Activated naive CD8-positive, alpha-beta T cell (primary cell): ENCODE data around the gene VPS13D.

Experiments used
- H3K27ac Mint-ChIP-seq: one replicate; pipeline ENCODE4 v1.8.0; 2021; ENCODE audit warnings: mixed read lengths
- H3K27me3 Mint-ChIP-seq: one replicate; pipeline ENCODE4 v1.8.0; 2021; ENCODE audit warnings: mixed read lengths
- H3K36me3 Mint-ChIP-seq: one replicate; pipeline ENCODE4 v1.8.0; 2021; ENCODE audit warnings: mixed read lengths
- H3K4me1 Mint-ChIP-seq: one replicate; pipeline ENCODE4 v1.8.0; 2021; ENCODE audit warnings: low read depth, mixed read lengths
- H3K4me3 Mint-ChIP-seq: one replicate; pipeline ENCODE4 v1.8.0; 2021; ENCODE audit warnings: mild to moderate bottlenecking, mixed read lengths
- H3K9me3 Mint-ChIP-seq: one replicate; pipeline ENCODE4 v1.8.0; 2021; ENCODE audit warnings: low read depth, mixed read lengths

The VPS13D gene

GRCh38 chr1:12339811-12340543 lies 110.1 kb downstream of the VPS13D start:
- Mint-ChIP-seq H3K4me1 (peaks cover 48% of the 10 kb centered on the region), H3K36me3 (peaks cover 21% of the 10 kb centered on the region), H3K9me3 (no peaks in the 10 kb centered on the region), H3K27me3 (no peaks in the 10 kb centered on the region), H3K4me3 (no peak overlapping the region), H3K27ac (no peak overlapping the region)

GRCh38 chr1:12340544-12340930 lies 110.7 kb downstream of the VPS13D start:
- Mint-ChIP-seq H3K4me1 (peaks cover 53% of the 10 kb centered on the region), H3K36me3 (peaks cover 19% of the 10 kb centered on the region), H3K27ac (peak overlapping the region; percentile 10), H3K27me3 (no peaks in the 10 kb centered on the region), H3K9me3 (no peaks in the 10 kb centered on the region), H3K4me3 (no peak overlapping the region)

- Mint-ChIP-seq H3K27ac (peak overlapping the region; percentile 59), H3K4me1 (peaks cover 65% of the 10 kb centered on the region), H3K27me3 (no peaks in the 10 kb centered on the region), H3K4me3 (no peak overlapping the region), H3K9me3 (no peaks in the 10 kb centered on the region), H3K36me3 (peaks cover 23% of the 10 kb centered on the region)
These were observed 111.8 kb downstream of the VPS13D start for GRCh38 chr1:12341667-12342066.

- H3K9me3 Mint-ChIP-seq = no peaks in the 10 kb centered on the region
These were observed 112.7 kb downstream of the VPS13D start for GRCh38 chr1:12342401-12343003.

GRCh38 chr1:12343823-12344487 lies 114.1 kb downstream of the VPS13D start:
- H3K36me3 Mint-ChIP-seq = peaks cover 29% of the 10 kb centered on the region
- H3K27ac Mint-ChIP-seq = peak overlapping the region; percentile 92
- no peaks in the 10 kb centered on the region for H3K9me3 Mint-ChIP-seq
- H3K27me3 Mint-ChIP-seq = no peaks in the 10 kb centered on the region
- peaks cover 66% of the 10 kb centered on the region for H3K4me1 Mint-ChIP-seq
- peak overlapping the region; percentile 74 for H3K4me3 Mint-ChIP-seq

More at GRCh38 chr1:12342401-12343003, 112.7 kb downstream of the VPS13D start:
- Mint-ChIP-seq H3K27ac (no peak overlapping the region), H3K36me3 (peaks cover 23% of the 10 kb centered on the region), H3K4me3 (no peak overlapping the region), H3K4me1 (peaks cover 66% of the 10 kb centered on the region), H3K27me3 (no peaks in the 10 kb centered on the region)

- Mint-ChIP-seq H3K27ac (peak overlapping the region; percentile 92), H3K9me3 (no peaks in the 10 kb centered on the region), H3K4me1 (peaks cover 63% of the 10 kb centered on the region), H3K36me3 (peaks cover 36% of the 10 kb centered on the region), H3K4me3 (peak overlapping the region; percentile 74), H3K27me3 (no peaks in the 10 kb centered on the region)
These were observed 114.9 kb downstream of the VPS13D start for GRCh38 chr1:12344596-12345349.

- H3K36me3 Mint-ChIP-seq = peaks cover 44% of the 10 kb centered on the region
- H3K27me3 Mint-ChIP-seq = no peaks in the 10 kb centered on the region
- peak overlapping the region; percentile 92 for H3K27ac Mint-ChIP-seq
- peaks cover 55% of the 10 kb centered on the region for H3K4me1 Mint-ChIP-seq
- H3K4me3 Mint-ChIP-seq = peak overlapping the region; percentile 74
- peaks cover 6% of the 10 kb centered on the region for H3K9me3 Mint-ChIP-seq
These were observed 115.8 kb downstream of the VPS13D start for GRCh38 chr1:12345350-12346217.

GRCh38 chr1:12346483-12347151 lies 116.8 kb downstream of the VPS13D start:
- Mint-ChIP-seq H3K27ac (peak overlapping the region; percentile 92), H3K4me3 (no peak overlapping the region), H3K36me3 (peaks cover 49% of the 10 kb centered on the region), H3K4me1 (peaks cover 44% of the 10 kb centered on the region), H3K27me3 (no peaks in the 10 kb centered on the region), H3K9me3 (peaks cover 6% of the 10 kb centered on the region)

GRCh38 chr1:12348113-12348512 lies 118.3 kb downstream of the VPS13D start:
- Mint-ChIP-seq H3K27me3 (no peaks in the 10 kb centered on the region), H3K9me3 (peaks cover 6% of the 10 kb centered on the region), H3K36me3 (peaks cover 44% of the 10 kb centered on the region), H3K4me3 (no peak overlapping the region), H3K4me1 (peaks cover 33% of the 10 kb centered on the region), H3K27ac (no peak overlapping the region)

GRCh38 chr1:12353981-12354380 lies 124.2 kb downstream of the VPS13D start:
- Mint-ChIP-seq H3K9me3 (peaks cover 6% of the 10 kb centered on the region), H3K27ac (no peak overlapping the region), H3K36me3 (peaks cover 39% of the 10 kb centered on the region), H3K4me1 (no peaks in the 10 kb centered on the region), H3K27me3 (no peaks in the 10 kb centered on the region), H3K4me3 (no peak overlapping the region)

- H3K36me3 Mint-ChIP-seq = peaks cover 24% of the 10 kb centered on the region
- peaks cover 3% of the 10 kb centered on the region for H3K4me1 Mint-ChIP-seq
- H3K4me3 Mint-ChIP-seq = no peak overlapping the region
- peak overlapping the region; percentile 11 for H3K27ac Mint-ChIP-seq
- H3K27me3 Mint-ChIP-seq = no peaks in the 10 kb centered on the region
- no peaks in the 10 kb centered on the region for H3K9me3 Mint-ChIP-seq
These were observed 126.4 kb downstream of the VPS13D start for GRCh38 chr1:12356004-12356890.

GRCh38 chr1:12358499-12358898 lies 128.7 kb downstream of the VPS13D start:
- H3K4me3 Mint-ChIP-seq = no peak overlapping the region
- peaks cover 22% of the 10 kb centered on the region for H3K36me3 Mint-ChIP-seq
- no peaks in the 10 kb centered on the region for H3K27me3 Mint-ChIP-seq
- H3K9me3 Mint-ChIP-seq = no peaks in the 10 kb centered on the region
- H3K4me1 Mint-ChIP-seq = peaks cover 3% of the 10 kb centered on the region
- H3K27ac Mint-ChIP-seq = no peak overlapping the region
